ENCODE data around the gene RHBDL2. TPM values are rescaled to one million over a fixed set of nuclear protein-coding genes. Genes with fewer than 3 reads are reported as not detected.
A peak's percentile ranks its signal among the peaks of the same experiment; 100 is the strongest.

Gene RHBDL2
- total and polyA plus RNA-seq, 9 of the 15 experiments (the other 6 are each of a cell fraction or from before 2014, with no cell fraction given): not detected

- 0 out of 2 replicates have a peak, but pooled peaks have one; percentile 44 for TF ChIP-seq TCF7 (IDR thresholded peaks at IDR 0.05; ENCODE audit: borderline replicate concordance)
- peak; percentile 61 for TF ChIP-seq GMEB1 (CRISPR knock-in tag; IDR thresholded peaks at IDR 0.05)
- peak; percentile 100 for TF ChIP-seq RAD51 (IDR thresholded peaks at IDR 0.05; ENCODE audit: borderline replicate concordance, low read depth)
- no peak for TF ChIP-seq SMARCB1 (IDR thresholded peaks at IDR 0.05; ENCODE audit: insufficient read length, low read depth)
- TF ChIP-seq SNRNP70 (optimal IDR thresholded peaks at IDR 0.05; ENCODE audit: low read depth, low read length): no peak
- no peak for TF ChIP-seq ZC3H11A (IDR thresholded peaks at IDR 0.05; ENCODE audit: low read depth, low read length)
- TF ChIP-seq RBM39 (optimal IDR thresholded peaks at IDR 0.05; ENCODE audit: low read depth, low read length): no peak
- TF ChIP-seq CCAR2 (IDR thresholded peaks at IDR 0.05; ENCODE audit: low read depth, low read length): no peak
- no peak for TF ChIP-seq HMBOX1 (IDR thresholded peaks at IDR 0.05)
- TF ChIP-seq E2F1 (CRISPR knock-in tag; IDR thresholded peaks at IDR 0.05): no peak
- peak; percentile 60; the same call in 1 of the 2 replicates for TF ChIP-seq ZBTB2 (IDR thresholded peaks at IDR 0.05)
- TF ChIP-seq ZNF143 (CRISPR knock-in tag; IDR thresholded peaks at IDR 0.05): no peak
- TF ChIP-seq ZNF764 (CRISPR knock-in tag; IDR thresholded peaks at IDR 0.05; ENCODE audit: low read depth): no peak
- peak; percentile 57; the same call in 1 of the 2 replicates for TF ChIP-seq ZNF239 (CRISPR knock-in tag; IDR thresholded peaks at IDR 0.05)
- no peak for TF ChIP-seq FOXM1 (IDR thresholded peaks at IDR 0.05; ENCODE audit: low read depth)
- TF ChIP-seq FOXM1 (CRISPR knock-in tag; IDR thresholded peaks at IDR 0.05; ENCODE audit: low read depth): 0 out of 2 replicates have a peak, but pooled peaks have one; percentile 51
- TF ChIP-seq ARID1B (IDR thresholded peaks at IDR 0.05): 0 out of 2 replicates have a peak, but pooled peaks have one; percentile 30
- no peak for TF ChIP-seq NCOA4 (IDR thresholded peaks at IDR 0.05; ENCODE audit: partially characterized antibody)
These were observed 81.8 kb downstream of the RHBDL2 start, which contains the start of gene RRAGC (continued) for GRCh38 chr1:38859561-38860453.

All from K562 (cell line).